ENCODE results near the gene CD36. TPM values are rescaled to one million over a fixed set of nuclear protein-coding genes. Genes with fewer than 3 reads are reported as not detected.

CD36 gene
- total and polyA plus RNA-seq, 2 donors: 24.1 to 399 TPM

DNA sequence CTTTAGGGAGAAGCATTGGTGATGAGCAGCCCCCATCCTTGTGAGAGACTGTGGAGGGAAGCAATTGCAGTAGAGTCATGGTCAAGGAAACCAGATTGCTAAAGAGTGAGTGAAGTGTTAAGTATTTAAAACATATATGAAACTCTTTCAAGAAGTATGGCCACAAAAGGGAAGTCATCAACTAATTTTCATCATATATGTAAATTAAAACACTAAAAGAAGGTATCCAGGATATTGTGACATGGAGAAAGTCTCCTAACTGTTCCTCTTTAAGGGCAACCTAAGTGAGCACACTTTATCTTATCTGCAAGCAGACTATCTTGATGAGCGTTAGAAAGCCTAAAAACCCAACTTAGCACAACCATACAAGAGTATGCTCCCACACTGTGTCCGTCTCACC, 69.7 kb downstream of the CD36 start:
- 90% methylated on average over 2 of the region's 2 CpGs for WGBS

DNA sequence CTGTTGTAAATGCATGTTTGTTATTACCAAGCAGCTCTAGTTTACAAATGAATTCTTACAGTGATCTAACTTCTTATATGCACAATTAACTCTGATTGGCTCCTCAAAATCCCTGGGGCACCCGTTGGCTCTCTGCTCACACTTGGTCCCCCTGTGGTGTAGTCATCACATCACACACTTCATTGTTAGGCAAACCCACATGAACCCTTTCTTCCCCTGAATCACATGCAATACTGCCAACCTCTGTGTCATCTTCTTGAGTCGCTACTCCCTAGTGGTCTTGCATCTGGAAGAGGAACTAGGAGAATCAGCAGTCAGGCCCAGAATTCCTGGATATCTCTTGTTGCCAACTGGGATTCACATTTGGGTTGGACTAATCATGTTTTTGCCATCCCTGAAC, 73.1 kb downstream of the CD36 start:
- no peak for DNase-seq (ENCODE audit: extremely low spot score)
- no peaks in the 10 kb centered on the region for H3K4me1 ChIP-seq (ENCODE audit: insufficient read depth)
- WGBS: 58% methylated on average over 2 of the region's 2 CpGs
- no peak overlapping the region for H3K27ac ChIP-seq (ENCODE audit: low read depth)
- H3K36me3 ChIP-seq (ENCODE audit: insufficient read depth): no peaks in the 10 kb centered on the region
- no peak overlapping the region for H3K4me3 ChIP-seq (ENCODE audit: low read depth, low read length)

More for the DNA sequence above, 69.7 kb downstream of the CD36 start:
- H3K27ac ChIP-seq (ENCODE audit: low read depth): no peak overlapping the region
- no peak for DNase-seq (ENCODE audit: extremely low spot score)
- no peaks in the 10 kb centered on the region for H3K4me1 ChIP-seq (ENCODE audit: insufficient read depth)
- no peaks in the 10 kb centered on the region for H3K36me3 ChIP-seq (ENCODE audit: insufficient read depth)
- H3K4me3 ChIP-seq (ENCODE audit: low read depth, low read length): no peak overlapping the region

DNA sequence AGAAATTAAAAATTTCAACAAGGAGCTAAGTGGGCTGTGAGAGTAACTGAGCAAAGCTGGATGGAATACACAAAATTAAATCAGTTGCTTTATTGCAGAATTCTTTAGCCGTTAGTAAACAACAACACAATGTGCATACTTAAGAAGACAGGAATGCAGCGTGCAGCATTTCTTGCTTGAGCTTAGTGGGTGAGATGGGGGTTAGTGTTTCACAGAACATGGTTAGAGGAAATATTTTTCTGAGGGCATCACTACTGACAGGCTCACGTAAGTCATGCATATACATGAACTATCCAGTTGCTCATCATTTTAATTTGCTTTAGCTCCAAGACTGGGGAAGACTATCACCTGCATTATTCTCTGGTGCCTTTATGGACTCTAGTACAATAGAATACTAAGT, 80.8 kb downstream of the CD36 start:
- 90% methylated on average over 3 of the region's 3 CpGs for WGBS
- no peak for DNase-seq (ENCODE audit: extremely low spot score)
- H3K4me1 ChIP-seq (ENCODE audit: insufficient read depth): no peaks in the 10 kb centered on the region
- no peaks in the 10 kb centered on the region for H3K36me3 ChIP-seq (ENCODE audit: insufficient read depth)
- no peak overlapping the region for H3K27ac ChIP-seq (ENCODE audit: low read depth)
- H3K4me3 ChIP-seq (ENCODE audit: low read depth, low read length): no peak overlapping the region

DNA sequence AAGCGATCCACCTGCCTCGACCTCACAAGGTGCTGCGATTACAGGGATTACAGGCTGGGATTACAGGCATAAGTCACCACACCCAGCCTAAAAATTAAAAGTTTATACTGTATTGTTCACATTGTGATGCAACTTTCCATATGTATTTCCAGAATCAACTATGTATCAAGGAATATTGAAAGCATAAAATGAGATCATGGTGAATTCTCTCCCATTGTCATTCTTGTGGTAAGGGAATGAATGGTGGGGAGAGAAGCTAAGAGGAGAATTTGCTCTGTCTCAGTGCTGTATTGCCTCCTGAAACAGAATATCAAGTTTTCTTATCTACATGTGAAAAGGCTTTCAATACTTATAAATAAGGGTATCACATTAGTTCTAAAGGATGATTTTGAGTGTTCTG, 81.7 kb downstream of the CD36 start:
- no peak for DNase-seq (ENCODE audit: extremely low spot score)
- Histone ChIP-seq H3K4me3 (ENCODE audit: low read depth, low read length) (no peak overlapping the region), H3K4me1 (ENCODE audit: insufficient read depth) (no peaks in the 10 kb centered on the region), H3K27ac (ENCODE audit: low read depth) (no peak overlapping the region), H3K36me3 (ENCODE audit: insufficient read depth) (no peaks in the 10 kb centered on the region)
- 96% methylated on average over 3 of the region's 3 CpGs for WGBS

DNA sequence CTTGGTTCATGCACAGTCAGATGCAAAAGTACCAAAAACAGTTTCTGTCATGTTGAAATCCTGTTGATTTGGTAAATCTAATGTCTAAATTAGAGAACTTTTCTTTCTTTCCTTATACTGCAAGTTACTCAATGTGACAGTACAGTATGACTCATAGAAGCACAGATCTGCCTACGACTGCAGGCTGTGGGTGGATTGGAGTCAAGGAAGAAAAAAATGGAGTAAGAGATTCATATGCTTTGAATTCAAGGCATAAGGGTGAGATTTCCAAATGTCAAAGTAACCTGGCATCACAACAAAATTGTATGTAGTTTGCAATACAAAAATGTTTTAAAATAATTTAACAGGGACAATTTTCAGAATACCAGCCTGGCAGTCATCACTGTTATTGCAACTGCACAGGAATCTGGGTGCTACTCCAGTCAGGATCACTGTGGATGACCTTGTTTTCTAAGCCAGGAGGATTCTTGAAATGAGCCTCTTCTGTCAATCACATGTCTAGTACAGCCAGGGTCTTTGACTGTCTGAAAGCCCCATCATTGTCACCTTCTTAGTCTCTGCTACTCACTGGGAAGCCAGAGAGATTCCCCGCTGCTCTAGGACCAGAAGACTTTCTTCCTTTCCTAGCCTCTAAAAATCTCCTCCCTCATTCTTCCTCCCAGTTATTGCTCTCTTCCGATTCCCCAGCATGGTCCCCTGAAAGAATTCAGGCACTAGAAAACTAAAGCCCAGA, 83.6 kb downstream of the CD36 start:
- no peaks in the 10 kb centered on the region for H3K36me3 ChIP-seq (ENCODE audit: insufficient read depth)
- H3K4me1 ChIP-seq (ENCODE audit: insufficient read depth): no peaks in the 10 kb centered on the region
- DNase-seq (ENCODE audit: extremely low spot score): no peak
- 58% methylated on average over 3 of the region's 3 CpGs for WGBS
- no peak overlapping the region for H3K4me3 ChIP-seq (ENCODE audit: low read depth, low read length)
- H3K27ac ChIP-seq (ENCODE audit: low read depth): no peak overlapping the region

DNA sequence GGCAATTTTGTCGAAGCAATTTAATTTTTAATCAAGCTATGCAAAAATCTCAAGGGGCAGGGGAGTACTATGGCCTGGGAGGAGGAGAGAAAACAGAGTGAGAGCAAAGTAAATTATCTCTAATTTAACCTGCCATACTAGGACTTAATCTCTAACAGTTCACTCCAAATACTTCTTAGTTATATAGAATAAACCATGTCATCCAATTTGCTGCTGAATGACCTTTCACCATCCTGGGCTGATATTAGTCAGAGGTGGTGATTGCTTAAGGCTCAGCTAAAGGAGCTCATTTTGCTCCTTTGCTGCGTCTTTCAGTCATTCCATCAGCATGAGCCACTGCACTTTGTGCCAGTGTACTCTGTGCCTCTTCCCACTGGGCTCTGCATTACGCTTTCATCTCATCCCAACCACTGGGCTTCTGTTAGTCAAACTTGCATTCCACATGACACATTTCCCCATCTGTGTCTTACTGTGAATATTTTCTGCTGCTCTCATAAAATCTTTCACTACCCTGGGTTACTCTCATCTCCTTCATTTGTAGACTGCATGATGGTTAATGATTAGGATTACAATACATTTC, 84.3 kb downstream of the CD36 start:
- 40% methylated on average over 3 of the region's 3 CpGs for WGBS
- Histone ChIP-seq H3K4me3 (ENCODE audit: low read depth, low read length) (no peak overlapping the region), H3K4me1 (ENCODE audit: insufficient read depth) (no peaks in the 10 kb centered on the region), H3K36me3 (ENCODE audit: insufficient read depth) (no peaks in the 10 kb centered on the region), H3K27ac (ENCODE audit: low read depth) (no peak overlapping the region)
- DNase-seq (ENCODE audit: extremely low spot score): no peak

DNA sequence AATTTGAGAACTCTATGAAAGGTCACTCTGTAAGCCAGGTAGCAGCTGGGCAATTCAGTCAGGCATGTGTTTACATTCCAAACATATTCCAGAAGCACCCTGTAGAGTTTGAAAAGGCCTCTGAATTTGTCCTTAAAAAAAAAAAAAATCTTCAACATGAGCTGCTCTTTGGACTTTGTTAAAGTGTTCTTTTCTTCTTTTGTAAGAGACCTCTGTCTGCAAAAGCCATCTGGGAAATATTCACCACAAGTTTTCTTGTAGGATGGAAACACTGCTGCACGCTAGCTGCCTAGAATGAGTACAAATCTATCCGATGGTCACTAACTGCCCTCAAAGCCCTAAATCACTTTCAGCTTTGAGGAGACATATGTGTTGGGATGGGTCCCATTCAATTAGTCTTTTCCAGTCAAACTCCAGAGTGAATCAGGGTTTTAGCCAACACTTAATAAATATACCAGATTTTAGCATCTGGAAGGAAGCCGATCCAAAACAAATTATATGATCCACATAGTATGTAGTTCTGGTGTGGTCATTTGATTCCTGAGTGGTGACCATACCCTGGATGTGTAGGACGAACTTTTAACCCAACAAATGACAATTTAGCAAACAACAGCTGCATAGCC, 85.9 kb downstream of the CD36 start:
- Histone ChIP-seq H3K4me3 (ENCODE audit: low read depth, low read length) (no peak overlapping the region), H3K27ac (ENCODE audit: low read depth) (no peak overlapping the region), H3K36me3 (ENCODE audit: insufficient read depth) (no peaks in the 10 kb centered on the region), H3K4me1 (ENCODE audit: insufficient read depth) (no peaks in the 10 kb centered on the region)
- 40% methylated on average over 4 of the region's 4 CpGs for WGBS
- peak; percentile 65 for DNase-seq (ENCODE audit: extremely low spot score)

DNA sequence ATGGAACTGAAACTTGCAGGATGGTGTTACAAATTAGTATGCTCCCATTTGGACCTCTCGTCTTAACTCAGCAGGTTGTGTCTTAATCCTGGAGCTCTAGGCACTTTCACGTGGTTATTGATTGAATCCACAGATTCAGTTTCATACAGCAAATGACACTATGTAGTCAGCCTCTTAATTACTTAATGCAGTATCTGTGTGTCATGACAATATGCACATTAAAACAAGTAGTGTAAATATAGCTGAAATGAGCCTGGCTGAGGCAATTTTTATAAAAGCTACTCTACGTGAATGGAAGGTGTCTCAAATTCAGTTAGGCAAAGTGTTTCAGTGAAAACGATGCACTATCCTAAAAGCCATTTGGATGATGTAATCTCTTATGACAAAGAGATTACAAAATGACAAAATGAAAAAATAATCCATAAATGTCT, 86.8 kb downstream of the CD36 start:
- H3K4me1 ChIP-seq (ENCODE audit: insufficient read depth): no peaks in the 10 kb centered on the region
- no peak overlapping the region for H3K4me3 ChIP-seq (ENCODE audit: low read depth, low read length)
- H3K27ac ChIP-seq (ENCODE audit: low read depth): no peak overlapping the region
- DNase-seq (ENCODE audit: extremely low spot score): no peak
- H3K36me3 ChIP-seq (ENCODE audit: insufficient read depth): no peaks in the 10 kb centered on the region
- WGBS: 78% methylated on average over 4 of the region's 4 CpGs

Small RNA genes within 50 kb of the gene (small RNA-seq; reads per million reads assigned to genes)
- gene AC073850.1: not detected

Other genes starting within 250 kb of the CD36 start
- not detected for gene GNAT3, start 126.6 kb upstream of the CD36 start, total RNA-seq
- not detected for gene GNAT3, start 126.6 kb upstream of the CD36 start, polyA plus RNA-seq